ENCODE measurements around the gene UQCRH. TPM values are rescaled to one million over a fixed set of nuclear protein-coding genes. Genes with fewer than 3 reads are reported as not detected.

The UQCRH gene
- 219 TPM for total RNA-seq

GRCh38 chr1:46303038-46303871, at the start of gene UQCRH, which contains the start of gene LRRC41:
UQCRH (plus strand) TSS chr1:46303698; CDS start chr1:46303767, 69 bp downstream.
LRRC41 (minus strand) TSS chr1:46303616; CDS start chr1:46303322, 294 bp downstream.
- peak; percentile 96 for DNase-seq

- DNase-seq: no peak
Measured at GRCh38 chr1:46254668-46255067, 48.8 kb upstream of the UQCRH start.

- DNase-seq: no peak
Measured at GRCh38 chr1:46256523-46256922, 47.0 kb upstream of the UQCRH start.

- no peak for DNase-seq
Measured at GRCh38 chr1:46262508-46262907, 41.0 kb upstream of the UQCRH start.

GRCh38 chr1:46263146-46263545, 40.4 kb upstream of the UQCRH start:
- DNase-seq: no peak

GRCh38 chr1:46268578-46268977, 34.9 kb upstream of the UQCRH start:
- DNase-seq: no peak

GRCh38 chr1:46274225-46275029, 29.1 kb upstream of the UQCRH start:
- DNase-seq: no peak

- no peak for DNase-seq
Measured at GRCh38 chr1:46275030-46275337, 28.5 kb upstream of the UQCRH start.

GRCh38 chr1:46277658-46278373, 25.7 kb upstream of the UQCRH start:
- no peak for DNase-seq

GRCh38 chr1:46278807-46279206, 24.7 kb upstream of the UQCRH start:
- DNase-seq: no peak

GRCh38 chr1:46280092-46280491, 23.4 kb upstream of the UQCRH start:
- no peak for DNase-seq

- no peak for DNase-seq
Measured at GRCh38 chr1:46281021-46281420, 22.5 kb upstream of the UQCRH start.

- no peak for DNase-seq
Measured at GRCh38 chr1:46284058-46284457, 19.4 kb upstream of the UQCRH start.

GRCh38 chr1:46284597-46285564, 18.6 kb upstream of the UQCRH start:
- DNase-seq: no peak

- no peak for DNase-seq
Measured at GRCh38 chr1:46285730-46286477, 17.6 kb upstream of the UQCRH start.

- DNase-seq: no peak
Measured at GRCh38 chr1:46288485-46289133, 14.9 kb upstream of the UQCRH start.

GRCh38 chr1:46289134-46289494, 14.4 kb upstream of the UQCRH start:
- DNase-seq: no peak

GRCh38 chr1:46289976-46290375, 13.5 kb upstream of the UQCRH start:
- DNase-seq: no peak

GRCh38 chr1:46295306-46295705, 8.2 kb upstream of the UQCRH start:
- no peak for DNase-seq

GRCh38 chr1:46298387-46298786, 5.1 kb upstream of the UQCRH start:
- DNase-seq: no peak
